HG03520 (cell line): Measurements from ENCODE around the gene PNPLA3.
"Not testable (repeated sequence)": the region's sequence is repeated elsewhere in the genome, so short reads cannot be mapped to it uniquely, and the experiment has no call there.

Experiments used
- ATAC-seq: cut with Tn5 transposase; IDR thresholded peaks from one replicate; pipeline ENCODE4 v1.9.1; 2021; ENCODE audit warnings: mild to moderate bottlenecking, moderate library complexity; ENCODE audit not compliant: unreplicated experiment

The PNPLA3 gene

DNA sequence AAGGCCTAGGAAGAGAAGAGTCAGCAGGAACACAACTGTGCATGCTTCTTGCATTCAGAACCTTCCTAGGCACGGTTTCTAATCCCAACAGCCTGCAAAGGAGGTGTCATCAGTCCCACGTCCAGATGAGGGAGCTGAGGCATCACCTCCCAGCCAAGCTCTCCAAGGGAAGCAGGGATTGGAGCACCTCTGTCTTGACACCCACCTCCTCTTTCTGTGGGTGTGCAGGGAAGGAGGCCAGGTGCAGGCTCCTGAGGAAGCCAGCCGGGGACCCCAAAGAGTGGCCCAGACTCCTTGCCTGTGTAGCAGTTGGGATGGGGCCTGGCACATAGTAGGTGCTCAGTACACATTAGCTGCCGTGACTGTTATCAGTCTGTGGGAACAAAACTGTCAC is 33.7 kb upstream of the PNPLA3 start:
- no peak for ATAC-seq

DNA sequence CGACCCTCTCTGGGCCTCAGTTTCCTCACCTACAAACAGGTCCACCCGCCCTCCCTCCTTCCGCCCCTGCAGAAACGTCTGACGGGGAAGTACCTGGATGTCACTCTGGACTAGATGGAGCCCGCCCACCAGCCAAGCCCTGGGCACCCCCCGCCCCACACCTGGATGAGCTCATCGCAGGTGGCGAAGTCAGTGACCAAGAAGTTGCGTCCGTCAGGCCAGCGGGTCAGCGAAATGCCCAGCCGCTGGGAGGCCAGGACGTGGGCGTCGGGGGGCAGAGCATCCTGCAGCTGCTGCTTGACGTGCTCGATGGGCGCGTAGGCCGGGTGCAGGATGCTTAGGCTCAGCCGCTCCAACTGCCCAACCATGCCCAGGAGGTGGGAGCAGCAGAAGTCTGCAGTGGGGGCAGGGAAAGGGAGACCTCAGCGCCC is 32.7 kb upstream of the PNPLA3 start:
- ATAC-seq = no peak

DNA sequence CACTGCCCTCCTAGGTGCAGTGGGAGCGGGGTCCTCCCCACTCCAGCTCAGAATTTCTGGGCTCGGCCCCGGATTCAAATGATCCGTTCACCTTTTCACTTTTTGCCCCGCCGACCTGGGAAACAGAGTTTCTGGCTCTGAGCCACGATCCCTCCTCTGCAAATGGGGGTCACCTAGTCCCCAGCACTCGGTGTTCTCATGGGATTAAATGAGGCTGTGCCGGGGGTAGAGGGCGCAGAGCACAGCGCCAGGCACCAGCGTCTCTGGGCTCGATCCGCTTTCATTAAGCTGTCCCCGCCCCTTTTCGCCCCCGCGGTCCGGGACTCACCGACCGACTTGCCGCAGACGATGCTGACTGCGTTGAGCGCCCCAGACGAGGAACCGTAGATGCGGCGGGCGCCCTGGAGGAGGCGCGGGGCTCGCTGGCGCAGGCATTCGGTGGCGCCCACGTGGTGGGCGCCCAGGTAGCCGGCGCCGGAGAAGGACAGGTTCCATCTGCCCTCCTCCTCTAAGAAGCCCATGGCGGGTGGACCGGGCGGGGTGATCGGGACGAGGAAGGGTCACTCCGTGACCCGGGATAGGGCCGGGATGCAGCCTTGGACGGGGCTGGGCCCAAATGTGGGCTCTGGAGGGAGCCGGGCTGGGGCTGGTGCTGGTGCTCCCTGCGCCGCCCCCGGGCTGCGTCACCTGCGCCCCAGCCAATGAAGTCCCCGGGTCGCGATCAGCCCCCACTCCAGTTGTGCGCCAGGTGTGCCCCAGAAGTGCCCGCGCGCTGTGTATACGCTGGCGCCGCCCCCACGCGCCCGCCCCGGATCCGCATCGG is 32.0 kb upstream of the PNPLA3 start, which contains the start of gene PNPLA5:
Gene PNPLA5 (minus strand): TSS at position 654 of the 823 bp plus-strand sequence. CDS start 133 bp downstream, at position 521.
- no peak for ATAC-seq

DNA sequence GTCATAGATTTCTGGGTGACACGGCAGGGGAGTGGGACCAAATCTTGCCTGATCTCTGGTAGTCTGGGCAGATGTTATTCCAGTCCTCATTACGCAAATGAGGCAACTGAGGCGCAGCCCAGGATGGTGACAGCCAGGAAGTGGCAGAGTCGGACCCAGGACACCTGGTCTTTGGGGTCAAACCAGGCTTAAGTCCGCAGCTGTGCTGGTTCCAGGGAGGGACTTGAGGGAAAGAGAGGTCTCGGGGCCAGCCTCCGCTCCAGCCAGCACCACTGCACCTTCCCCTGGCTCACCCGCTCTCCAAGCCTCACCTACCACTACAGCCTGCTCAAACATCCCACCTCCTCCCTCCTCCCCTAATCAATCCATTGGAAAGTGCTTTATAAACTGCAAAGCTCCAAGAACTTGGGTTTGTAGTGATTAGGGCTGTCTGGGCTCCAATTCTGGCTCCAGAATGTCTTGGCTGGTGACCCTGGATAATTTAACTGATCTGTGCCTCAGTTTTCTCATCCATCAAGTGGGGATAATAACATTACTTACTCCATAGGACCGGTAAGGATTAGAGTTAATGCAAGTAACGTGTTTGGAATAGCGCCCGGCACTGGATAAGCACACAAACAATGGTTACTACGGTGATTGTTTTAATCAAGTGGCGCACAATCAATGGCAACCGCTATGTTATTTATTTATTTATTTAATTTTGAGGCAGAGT is 31.3 kb upstream of the PNPLA3 start:
- ATAC-seq = no peak

DNA sequence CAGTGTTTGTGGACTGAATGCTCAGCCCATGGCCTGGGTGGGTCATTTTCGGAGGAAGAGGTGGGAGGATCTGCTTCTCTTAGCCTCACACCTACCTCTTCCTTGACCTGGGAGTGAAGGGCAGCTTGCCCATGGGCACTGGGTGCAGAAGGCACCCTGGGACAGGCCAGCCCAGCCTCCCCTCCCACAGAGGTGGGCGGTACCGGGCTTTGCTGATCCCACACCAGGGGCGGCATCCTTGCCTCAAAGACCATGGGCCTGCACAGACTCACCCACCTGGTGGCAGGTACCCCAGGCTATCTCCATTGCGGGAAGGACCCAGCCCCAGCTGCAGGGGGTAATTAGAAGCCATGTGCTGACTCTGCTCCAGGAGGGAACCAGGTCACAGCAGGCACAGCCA is 30.3 kb upstream of the PNPLA3 start:
- no peak for ATAC-seq

DNA sequence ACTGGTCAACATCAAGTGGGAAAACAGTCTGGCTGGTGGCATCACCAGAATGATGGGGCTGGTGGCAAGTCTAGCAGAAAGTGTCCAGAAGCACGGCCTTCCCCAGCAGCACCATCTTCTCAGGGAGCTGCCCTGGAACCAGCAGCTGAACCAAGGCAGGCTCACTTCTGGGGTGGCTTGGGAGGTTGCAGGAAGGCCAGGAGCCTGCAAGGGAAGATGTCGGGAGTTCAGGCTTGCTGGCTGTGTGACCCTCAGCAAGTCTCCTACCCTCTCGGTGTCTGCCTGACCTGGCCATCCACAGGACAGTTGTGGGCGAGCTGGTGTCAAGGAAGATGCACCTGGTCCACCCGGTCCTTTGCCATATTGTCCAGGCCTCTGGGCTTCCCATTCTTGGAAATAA is 29.5 kb upstream of the PNPLA3 start:
- no peak for ATAC-seq

DNA sequence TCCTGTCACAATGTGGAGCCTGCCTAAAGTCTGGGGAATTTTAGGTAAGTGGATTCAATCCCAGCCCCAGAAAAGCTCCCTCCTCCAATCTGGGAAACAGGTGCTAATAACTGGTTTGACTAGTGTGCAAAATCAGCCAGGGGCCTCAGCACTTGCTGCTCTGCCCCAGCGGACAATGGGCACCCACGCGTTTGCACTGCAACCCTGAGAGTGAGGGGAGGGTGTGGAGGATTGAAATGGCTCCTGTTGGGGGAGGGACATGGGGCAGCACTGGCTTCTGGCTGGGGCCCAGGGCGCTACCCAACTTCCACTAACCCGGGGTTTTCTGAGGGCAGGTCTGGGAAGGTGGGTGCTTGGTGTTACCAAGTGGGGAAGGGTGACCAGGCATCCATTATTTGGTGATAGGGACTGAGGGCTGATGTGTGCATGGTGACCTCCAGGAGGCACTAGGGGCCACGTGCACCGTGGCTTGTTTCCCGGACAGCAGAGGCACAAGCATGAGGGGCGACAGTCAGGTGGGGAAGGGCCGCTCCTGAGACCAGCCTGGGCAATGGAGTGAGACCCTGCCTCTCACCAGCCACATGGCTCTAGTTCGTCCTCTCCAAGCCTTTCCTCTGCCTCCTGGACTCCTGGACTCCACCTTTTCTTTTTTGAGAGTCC is 27.5 kb upstream of the PNPLA3 start:
- no peak for ATAC-seq

DNA sequence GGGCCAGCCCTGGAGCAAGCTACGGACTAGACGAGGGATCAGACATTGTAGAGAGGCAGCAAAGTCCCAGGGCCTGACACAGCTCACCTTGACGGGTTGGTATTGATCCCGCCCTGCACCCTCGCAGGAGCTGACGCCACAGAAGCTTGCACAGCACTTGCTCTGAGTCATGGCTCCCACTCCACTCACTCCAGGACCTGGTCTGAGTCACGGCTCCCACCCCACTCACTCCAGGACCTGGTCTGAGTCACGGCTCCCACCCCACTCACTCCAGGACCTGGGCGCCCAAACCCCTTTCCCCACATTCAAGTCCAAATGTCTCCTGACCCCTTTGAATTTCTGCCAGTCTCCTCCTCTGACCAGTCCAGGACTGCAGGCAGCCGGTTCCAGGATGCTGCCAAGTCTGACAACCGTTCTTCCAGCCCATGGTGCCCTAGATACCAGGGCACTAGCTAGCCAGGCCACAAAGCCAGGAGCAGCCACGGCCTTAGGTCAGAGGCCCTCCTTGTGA is 25.8 kb upstream of the PNPLA3 start:
- no peak for ATAC-seq

DNA sequence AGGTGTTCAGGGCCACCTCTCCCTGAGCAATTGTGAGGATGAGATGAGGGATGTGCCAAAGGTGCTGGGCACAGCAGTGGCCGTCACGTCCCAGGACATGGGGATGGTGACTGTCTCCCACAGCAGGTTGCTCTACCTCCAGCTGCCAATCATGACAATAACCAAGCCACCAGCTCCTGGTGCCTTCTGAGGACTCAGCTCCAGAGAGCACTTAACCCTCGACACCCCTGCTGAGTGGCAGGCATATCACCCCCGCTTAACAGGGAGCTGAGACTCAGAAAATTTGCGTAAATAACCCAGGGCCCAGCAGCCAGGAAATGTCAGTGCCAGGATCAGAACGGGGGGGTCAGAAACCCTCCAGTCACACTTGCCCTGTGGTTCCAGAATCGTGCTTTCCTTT is 23.4 kb upstream of the PNPLA3 start:
- no peak for ATAC-seq

DNA sequence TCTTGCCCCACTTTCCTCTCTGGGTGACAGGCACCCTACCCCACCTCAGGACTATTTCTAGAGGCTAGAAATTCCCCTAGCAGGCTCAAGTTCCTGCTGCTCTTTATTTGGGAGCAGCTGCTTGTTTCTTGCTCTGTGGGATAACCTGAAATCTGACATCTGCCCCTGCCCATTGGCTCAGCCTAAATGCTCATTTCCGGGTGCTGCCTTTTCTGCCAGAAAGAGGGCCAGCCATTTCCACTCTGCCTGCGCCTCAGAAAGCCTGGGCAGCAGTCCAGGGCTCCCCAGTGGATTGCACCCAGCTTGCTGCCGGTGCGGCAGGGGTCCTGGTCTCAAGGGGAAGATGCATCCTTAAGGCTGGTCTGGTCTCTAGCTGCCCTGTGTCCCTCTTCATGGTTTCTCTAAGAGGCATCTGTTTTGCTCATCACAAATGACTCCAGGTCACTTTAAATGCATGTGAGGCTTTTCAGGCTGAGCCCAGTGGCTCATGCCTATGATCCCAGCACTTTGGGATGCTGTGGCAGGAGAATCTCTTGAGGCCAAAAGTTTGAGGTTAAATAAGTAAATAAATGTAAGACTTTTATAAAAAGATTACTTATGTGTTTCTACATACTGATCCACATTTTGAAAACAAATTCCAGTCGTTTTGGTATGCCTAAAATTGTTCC is 21.5 kb upstream of the PNPLA3 start:
- no peak for ATAC-seq

DNA sequence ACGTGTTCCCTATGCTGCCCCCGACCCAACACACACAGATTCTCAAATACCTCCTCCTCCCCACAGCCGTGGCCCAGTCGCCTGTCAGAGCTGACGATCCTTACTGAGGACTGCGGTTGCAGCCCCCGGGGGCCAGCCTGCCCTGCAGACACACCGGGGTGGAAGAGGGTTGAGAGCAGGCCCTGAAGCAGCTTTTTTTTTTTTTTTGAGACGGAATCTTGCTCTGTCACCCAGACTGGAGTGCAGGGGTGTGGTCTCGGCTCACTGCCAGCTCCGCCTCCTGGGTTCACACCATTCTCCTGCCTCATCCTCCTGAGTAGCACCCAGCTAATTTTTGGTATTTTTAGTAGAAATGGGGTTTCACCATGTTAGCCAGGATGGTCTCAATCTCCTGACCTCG is 20.6 kb upstream of the PNPLA3 start:
- ATAC-seq = not testable (repeated sequence)

DNA sequence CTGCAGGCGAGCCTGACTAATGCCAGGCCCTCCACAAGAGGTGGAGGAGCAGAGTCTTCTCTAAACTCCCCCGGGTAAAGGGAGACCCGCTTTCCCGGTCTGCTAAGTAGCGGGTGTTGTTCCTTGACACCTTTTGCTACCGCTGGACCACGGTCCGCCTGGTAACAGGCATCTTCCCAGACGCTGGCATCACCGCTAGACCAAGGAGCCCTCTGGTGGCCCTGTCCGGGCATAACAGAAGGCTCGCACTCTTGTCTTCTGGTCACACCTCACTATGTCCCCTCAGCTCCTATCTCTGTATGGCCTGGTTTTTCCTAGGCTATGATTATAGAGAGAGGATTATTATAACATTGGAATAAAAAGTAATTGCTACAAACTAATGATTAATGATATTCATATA is 19.2 kb upstream of the PNPLA3 start:
- ATAC-seq = not testable (repeated sequence)

DNA sequence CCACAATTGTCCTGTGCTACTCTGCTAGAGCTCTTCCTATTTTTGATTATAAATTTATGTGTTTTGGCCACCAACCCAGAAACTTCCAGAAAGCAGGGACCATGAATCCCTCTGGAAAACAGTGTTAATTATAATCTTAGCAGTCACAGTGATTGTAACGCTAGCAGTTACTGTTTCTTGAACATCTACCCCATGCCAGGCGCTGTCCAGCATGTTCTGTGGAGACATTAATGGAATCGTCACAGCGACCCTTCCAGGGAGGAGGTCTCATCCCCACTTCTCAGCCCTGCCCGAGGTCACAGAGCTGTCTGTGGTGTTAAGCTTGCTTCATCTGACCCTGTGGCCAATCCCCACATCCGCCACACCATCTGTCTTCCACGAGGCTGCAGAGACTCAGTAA is 17.9 kb upstream of the PNPLA3 start:
- no peak for ATAC-seq

DNA sequence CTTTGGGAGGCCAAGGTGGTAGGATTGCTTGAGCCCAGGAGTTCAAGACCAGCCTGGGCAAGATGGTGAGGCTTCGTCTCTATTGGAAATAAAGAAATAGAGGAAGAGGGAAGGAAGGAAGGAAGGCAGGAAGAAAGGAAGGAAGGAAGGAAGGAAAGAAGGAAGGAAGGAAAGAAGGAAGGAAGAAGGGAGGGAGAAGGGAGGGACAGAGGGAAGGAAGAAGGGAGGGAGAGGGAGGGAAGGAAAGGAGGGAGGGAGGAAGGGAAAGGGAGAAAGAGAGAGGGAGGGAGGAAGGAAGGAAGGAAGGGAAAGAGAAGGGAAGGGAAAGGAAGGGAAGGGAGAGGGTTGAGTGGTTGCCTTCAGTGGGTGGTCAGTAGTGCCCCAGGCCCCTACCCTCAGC is 13.9 kb upstream of the PNPLA3 start:
- no peak for ATAC-seq

DNA sequence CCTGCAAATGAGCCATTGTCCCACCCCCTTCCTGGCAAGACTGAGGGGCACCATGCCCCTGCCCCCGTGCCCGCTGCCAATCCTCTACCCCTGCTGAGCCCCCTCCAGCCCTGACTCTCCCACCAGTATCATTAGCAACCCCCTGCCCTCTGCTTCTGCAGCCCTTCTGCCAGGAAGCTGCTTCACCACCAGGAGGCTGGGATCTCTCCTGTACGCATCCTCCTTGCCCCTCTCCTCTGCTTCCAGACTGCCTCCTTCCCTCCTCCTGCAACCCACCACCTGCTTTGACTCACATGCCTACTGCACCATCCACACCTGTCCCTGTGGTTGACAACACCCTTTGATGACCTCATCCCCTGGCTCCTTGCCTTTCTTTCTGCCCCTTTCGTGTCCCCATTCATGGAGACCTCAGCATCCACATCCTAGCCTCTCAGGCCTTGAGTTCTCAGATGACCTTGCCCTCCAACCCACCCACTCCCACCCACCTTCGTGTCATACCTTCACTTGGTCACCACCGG is 13.4 kb upstream of the PNPLA3 start:
- no peak for ATAC-seq

DNA sequence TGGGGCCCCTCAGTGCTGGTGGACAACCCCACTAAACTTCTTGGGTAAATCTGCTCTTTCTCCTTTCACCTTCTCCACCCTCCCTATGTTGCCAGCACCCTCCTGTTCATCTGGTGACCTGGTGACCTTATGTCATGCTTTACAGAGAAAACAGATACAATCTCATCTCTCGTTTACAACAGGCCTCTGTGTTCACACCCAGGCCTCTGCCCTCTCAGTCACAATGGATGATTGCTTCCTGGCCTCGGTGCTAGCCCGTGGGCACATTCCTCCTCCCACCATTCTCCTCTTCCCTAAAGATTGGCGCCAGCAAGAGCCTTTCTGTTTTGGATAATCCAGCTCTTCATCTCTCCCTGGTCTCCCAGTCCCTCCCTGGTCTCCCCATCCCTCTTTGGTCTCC is 12.3 kb upstream of the PNPLA3 start:
- no peak for ATAC-seq

DNA sequence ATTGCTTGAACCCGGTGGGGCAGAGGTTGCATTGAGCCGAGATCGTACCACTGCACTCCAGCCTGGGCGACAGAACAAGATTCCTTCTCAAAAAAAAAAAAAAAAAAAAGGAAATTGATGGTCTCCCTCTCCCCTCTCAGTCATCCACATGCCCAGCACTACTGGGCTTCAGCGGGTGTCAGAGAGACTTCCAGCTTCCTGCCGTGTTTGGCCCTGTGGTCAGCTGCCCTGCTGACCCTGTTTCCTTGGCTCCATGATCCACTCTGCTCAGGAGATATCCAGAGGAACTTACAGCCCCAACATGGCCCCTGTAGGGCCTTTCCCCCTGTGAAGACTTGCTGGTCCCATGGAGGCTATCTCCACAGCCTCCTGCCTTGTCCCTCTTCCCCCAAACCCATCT is 6.1 kb upstream of the PNPLA3 start:
- no peak for ATAC-seq

DNA sequence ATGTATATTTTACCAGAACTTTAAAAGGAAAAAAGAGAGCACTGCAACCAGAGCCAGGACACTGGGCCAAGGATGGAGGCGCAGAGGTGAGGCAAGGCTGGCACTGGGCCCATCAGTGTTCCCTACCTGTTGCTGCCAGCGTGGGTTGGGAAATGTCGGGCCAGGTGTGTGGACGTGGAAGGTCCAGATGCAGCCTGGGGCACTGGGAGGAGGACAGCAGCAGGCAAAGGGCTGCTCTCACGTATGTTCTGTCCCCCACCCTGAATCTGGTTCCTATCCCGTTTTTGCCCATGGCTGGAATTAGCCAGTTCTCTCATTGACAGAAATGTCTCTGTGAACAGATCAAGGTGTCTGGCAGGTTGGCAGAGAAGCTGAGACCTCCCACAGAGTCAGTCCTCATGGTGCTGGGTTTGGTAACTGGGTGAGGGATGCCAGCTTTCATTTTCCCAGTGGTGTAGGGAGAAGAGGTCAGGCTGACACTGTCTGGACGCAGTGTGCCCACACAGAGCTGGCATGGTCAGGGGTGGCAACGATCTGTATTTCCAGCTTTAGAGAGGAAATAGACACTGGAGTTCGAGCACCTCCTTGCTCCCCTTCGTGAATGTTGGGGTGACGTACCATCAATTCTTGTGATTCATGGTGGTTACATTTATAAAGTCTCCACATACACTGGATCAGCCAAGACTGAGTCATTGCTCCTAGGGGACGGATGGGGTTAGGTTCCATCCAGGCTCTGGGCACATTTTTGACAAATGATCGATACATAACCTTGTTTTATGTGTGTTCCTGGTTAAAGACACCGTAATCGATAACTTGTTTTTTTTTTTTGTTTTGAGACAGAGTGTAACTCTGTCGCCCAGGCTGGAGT is 4.3 kb upstream of the PNPLA3 start:
- ATAC-seq = no peak

DNA sequence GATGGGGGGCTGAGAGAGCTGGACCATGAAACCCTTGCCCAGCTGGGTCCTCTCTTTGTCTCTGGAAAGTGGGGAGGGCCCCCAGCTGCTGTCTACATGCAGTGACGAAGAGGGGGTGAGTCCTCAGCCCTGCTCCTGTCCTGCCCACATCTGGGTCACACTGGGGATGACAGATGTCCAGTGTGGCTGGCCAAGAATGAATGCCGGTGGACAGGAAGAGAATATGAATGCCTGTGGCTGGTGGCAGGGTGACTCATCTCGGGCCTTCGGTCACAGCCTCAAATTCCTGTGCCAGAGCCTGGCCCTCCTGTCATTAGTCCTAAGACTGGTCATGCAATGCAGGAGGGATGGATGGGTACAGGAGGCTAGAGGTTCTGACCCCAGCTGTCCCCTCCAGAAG is 2.2 kb upstream of the PNPLA3 start:
- ATAC-seq = no peak

DNA sequence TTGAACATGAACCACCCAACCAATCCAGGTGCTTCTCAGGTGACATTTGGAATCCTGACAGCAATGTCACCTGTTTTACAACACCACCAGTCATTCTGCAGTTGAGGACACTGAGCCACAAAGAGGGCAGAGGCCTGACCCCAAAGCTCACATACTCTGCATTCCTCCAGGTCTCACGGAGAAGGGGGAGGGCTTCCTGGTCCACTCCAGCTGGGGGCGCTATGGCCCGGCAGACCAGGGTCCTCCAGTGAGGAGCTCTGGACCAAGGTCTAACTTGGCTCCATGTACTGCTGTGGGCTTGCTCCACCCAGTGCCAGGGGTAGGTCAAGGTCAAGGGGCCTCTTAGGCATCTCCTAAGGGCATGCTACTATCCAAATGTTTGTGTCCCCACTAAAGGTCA is 1.5 kb upstream of the PNPLA3 start:
- no peak for ATAC-seq
